Left renal pelvis (tissue), 4 donors: ENCODE measurements around the gene PKNOX1. TPM values are rescaled to one million over a fixed set of nuclear protein-coding genes. Genes with fewer than 3 reads are reported as not detected.
"Not testable (repeated sequence)": the region's sequence is repeated elsewhere in the genome, so short reads cannot be mapped to it uniquely, and the experiment has no call there.

Experiments
- DNase-seq, 4 donors: peaks; one replicate each; pipeline ENCODE4 v3.0.0-alpha.2; 2013; ENCODE audit warnings: low read depth in 4 of 4, low spot score in 3 of 4
- polyA plus RNA-seq, 4 donors: library from polyadenylated mRNA; unstranded; fragments of 120-200 nt; gene quantifications; one replicate each; pipeline ENCODE4 v1.2.1, GENCODE V29; 2013; ENCODE audit not compliant: insufficient read length in 4 of 4

Gene PKNOX1
- polyA plus RNA-seq, 4 donors: 20.7 to 29.6 (median 25.6) TPM

DNA sequence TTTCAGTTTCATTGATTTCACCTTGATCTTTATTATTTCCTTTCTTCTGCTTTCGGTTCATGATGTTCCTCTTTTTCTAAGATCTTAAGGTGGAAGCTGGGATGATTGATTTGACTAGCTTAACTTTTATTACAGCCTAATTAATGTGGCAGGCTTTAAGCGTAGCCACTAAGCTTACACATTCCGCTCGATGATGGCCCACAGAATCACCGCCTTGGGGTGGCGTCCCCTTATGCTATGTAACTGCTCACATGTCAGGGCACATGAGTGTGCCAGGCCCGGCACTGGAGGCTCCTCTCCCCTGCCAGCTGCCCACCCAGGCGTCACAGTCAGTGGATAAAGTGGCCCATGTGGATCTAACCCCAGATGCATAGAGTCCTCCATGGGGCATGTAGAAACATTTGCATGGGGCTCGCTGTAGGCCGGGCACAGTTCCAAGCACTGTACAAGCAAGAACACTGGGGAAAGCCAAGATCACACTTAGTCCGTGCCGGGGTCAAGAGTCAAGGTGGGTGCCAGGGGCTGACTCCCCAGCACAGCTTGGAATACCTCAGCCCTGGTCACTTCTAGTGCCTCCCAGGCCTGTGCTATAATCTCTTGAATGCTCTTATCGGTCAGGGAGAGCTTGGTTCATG lies 41.7 kb downstream of the PKNOX1 start:
- no peak for DNase-seq

DNA sequence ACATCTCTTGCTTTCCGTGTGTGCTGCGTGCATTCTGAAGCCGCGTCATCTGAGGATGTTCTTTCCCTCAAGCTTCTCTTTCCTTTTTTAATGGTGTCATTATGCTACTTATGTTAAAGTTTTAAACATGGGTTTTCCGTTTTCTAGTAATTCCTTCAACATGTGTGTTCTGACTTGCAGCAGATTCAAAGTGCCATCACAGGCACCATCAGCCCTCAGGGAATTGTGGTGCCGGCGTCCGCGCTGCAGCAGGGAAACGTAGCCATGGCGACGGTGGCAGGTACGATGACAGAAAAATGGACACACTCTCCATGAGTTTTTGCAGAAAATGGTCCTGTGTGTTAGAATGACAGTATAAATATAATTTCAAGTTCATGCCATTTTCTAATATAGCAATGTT lies 42.4 kb downstream of the PKNOX1 start:
- no peak for DNase-seq

DNA sequence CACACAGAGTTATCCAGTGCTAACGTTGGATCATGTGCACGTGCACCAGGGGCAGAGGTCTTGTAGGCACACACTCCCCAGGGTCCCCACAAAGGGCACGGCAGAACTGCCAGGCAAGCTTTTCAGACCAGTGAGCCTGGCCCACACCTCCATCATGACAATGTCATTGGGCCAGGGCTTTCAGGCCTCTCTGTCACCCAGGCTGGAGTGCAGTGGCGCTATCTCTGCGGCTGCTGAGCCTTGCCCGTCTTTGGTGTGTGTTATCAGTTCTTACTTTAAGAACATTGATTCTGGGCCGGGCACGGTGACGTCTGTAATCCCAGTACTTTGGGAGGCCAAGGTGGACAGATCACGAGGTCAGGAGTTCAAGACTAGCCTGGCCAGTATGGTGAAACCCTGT lies 44.2 kb downstream of the PKNOX1 start:
- DNase-seq: no peak

GRCh38 chr21:43020177-43020576 lies 45.8 kb downstream of the PKNOX1 start:
- no peak for DNase-seq

- no peak for DNase-seq
Observed at GRCh38 chr21:43020771-43021170, 46.4 kb downstream of the PKNOX1 start.

DNA sequence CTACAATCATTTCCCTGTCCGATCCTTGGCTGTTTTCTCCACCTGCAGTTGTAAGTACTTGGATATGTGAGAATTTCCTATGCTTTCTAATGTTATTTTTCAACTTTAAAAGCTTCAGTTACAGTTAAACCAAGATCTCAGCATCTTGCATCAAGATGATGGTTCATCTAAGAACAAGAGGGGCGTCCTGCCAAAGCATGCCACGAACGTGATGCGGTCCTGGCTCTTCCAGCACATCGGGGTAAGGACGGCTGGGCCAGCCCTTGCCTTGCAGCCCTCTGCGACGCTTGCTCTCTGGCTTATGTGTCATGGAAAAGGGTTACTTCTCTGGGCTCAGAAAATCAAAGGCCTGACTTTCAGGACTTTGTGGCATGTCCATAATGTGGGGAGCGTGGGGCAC lies 46.8 kb downstream of the PKNOX1 start:
- no peak for DNase-seq

GRCh38 chr21:43021756-43022600 lies 47.6 kb downstream of the PKNOX1 start:
- no peak for DNase-seq

DNA sequence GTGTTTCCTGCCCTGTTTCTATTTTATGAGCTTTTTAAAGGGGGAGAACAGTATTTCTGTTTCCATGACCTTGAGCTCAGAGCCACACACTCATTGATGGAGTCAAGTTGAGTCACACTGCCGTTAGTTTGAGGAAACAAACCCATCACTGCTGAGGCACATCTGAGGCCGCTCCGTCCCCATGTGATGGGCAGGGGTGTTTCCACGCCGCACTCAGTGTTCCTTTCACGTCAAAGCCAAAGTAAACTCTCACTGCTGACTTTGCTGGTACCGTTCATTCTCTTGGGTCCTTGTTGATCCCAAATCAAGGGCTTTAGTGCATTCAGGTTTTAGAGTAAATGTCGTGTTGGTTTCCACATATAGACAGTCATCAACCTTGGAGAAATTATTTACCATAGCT lies 48.8 kb downstream of the PKNOX1 start:
- no peak for DNase-seq

GRCh38 chr21:43024439-43025136 lies 50.2 kb downstream of the PKNOX1 start:
- no peak for DNase-seq

DNA sequence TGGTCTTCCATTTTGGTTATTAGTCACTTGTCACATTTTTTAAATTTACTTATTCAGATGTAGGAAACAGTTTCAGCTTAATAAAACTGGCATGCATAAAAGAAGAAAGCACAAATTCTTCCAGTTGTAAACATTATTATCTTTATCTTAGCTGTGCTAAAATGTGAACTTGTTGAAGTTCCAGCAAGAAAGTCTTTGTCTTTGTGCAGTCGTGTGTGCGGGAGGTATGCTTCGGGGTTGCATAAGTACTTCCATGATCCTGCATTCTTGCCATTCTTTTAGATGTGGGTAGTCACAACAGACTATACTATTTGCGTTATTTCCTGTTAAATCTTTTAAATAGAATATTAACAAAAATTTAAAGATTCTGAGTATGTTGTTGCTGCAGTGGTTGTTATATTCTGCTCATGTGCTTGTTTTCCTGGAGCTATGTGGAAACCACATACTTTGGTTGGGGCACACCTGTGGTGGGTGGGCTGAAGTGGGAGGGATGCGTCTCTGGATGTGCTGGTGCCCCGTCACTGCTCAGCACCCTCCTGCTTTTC lies 51.3 kb downstream of the PKNOX1 start:
- DNase-seq: no peak

DNA sequence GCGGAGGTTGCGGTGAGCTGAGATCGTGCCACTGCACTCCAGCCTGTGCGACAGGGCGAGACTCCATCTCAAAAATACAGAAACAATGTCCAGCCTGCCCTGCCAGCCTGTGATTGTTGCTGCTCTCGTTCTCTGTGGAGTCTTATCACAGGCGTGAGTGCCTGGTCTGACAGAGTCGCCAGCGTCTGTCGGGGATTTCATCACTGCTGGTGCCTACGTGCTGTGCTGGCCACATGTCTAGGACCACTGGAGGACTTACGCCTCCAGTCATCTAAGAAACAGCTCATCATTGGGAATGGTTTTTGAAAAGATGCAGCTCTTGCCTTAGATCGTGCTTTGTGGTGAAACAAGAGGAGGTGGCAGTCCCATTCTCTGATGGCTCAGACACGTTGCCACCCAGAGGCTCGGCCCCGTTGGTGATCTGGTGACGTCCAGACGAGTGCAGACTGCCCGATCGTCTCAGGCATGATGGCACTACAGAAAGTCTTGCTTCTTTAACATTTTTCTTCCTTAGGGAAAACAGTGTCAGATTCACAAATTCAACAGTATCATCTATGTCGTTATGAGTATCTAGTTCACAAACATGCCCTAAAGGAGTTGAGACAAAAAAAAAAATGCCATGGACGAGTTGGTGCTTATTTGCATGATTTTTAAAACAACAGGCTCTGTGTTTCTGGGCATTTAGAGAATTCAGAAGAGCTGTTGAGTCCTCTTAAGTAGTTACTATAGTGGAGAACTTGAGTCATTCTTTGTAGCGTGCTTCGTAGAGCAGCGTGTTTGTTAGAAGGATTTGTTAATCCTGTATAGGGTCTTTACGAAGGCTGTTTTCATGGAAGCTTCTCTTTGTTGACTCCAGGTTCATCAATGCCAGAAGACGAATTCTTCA lies 53.7 kb downstream of the PKNOX1 start:
- DNase-seq: no peak

GRCh38 chr21:43029785-43030184 lies 55.4 kb downstream of the PKNOX1 start:
- no peak for DNase-seq

GRCh38 chr21:43031121-43031619 lies 56.8 kb downstream of the PKNOX1 start:
- no peak for DNase-seq

DNA sequence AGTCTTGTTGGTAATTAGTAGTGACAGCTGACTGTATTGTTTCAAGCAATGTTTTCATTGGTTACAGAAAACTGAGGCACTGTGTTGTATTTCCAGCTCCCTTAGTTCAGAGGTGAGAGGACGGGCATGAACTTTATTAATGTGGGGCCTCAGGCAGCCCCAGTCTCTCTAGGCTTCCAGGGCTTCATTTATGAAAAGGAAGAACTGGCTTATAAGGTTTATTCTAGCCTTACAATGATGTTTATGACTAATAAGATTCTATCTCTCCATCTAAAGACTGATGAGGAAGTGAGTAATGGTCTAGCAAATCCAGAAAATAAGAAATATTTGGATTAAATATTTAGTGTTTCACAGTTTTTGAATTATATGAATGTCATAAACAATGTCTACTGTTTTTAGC lies 59.7 kb downstream of the PKNOX1 start:
- no peak for DNase-seq

DNA sequence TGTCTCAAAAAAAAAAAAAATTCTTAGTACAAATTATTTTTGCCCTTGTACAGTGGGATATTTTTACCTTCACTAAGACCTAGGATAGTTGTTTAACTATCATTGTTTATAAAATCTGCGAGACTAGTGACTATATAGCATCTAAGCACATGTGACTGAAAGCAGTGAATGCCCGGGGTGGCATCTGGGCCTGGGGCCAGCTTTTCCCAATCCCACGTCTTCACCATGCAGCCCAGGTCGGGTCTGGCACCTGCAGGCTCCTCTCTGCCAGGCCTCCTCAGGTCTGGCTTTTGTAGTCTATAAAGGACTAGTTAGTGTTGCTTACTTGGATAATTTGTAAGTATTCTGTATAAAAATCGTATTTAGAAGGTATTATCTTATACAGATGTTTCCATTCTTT lies 60.5 kb downstream of the PKNOX1 start:
- no peak for DNase-seq

DNA sequence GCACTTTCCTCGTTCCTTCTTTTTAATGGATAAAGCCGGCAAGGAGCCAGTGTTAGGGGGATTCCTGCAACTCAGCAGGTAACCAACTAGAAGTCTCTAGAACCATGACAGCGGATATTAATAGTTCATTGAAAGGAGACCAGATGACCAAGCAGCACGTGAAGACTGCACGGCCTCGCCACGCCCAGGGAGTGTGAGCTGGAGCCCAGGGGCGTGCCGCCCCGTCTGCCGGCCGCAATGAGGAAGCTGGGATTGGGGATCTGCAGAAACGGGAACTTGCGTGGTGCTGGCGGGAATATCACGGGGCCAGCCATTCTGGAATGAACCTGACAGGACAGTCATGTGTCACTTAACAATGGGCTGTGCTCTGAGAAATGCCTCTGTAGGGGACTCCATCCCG lies 62.5 kb downstream of the PKNOX1 start:
- DNase-seq: not testable (repeated sequence)

GRCh38 chr21:43037918-43038658 lies 63.7 kb downstream of the PKNOX1 start:
- not testable (repeated sequence) for DNase-seq

GRCh38 chr21:43038659-43039044 lies 64.3 kb downstream of the PKNOX1 start:
- not testable (repeated sequence) for DNase-seq

DNA sequence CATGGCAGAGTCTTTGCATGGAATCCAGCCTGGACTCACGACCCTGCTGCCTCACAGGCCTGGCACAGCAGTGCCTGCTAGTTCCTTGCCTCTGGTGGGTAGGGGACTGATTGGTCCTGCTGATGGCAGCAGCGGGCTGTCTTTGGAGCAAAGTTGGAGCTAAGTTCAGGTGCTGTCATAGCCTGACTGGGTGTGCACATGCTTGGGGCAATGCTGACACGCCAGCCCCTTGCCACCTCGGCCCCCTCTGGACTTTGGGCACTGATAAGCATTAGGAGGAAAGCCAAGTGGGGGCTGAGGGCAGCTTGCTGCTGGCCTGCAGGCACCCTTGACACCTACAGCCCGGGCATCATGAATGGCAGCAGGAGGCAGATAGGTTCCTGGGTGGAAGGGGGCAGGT lies 67.8 kb downstream of the PKNOX1 start:
- not testable (repeated sequence) for DNase-seq
